HCEC 1CT (cell line): ENCODE data around the gene GRM3.

Experiments
- DNase-seq: peaks from one replicate; pipeline ENCODE4 v3.0.0-alpha.2; 2017

GRM3 gene

DNA sequence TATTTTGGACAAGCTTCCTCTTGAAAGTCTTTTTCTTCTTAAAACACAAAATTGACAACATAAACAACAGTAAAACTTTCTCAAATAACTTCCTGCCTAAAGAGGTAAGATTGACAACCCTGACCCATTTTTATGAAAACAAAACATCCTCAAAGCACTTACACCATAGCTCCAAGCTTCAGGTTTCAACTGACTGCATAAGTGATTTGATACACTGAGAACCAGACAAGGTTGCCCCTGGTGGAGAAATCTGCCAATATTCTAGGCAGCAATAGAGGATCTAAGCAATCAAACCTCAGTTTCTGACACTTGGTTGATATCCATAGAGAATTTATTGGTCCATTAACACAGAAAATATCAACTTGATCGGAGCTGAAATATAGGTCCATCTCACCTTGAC lies 267.9 kb downstream of the GRM3 start:
- peak; percentile 11 for DNase-seq

GRCh38 chr7:86913709-86914108 lies 270.0 kb downstream of the GRM3 start:
- DNase-seq = peak; percentile 42
